Fibroblast of lung (primary cell): Measurements from ENCODE around the gene DDX23. TPM values are rescaled to one million over a fixed set of nuclear protein-coding genes. Genes with fewer than 3 reads are reported as not detected.
"Not testable (repeated sequence)": the region's sequence is repeated elsewhere in the genome, so short reads cannot be mapped to it uniquely, and the experiment has no call there.

Experiments
- DNase-seq, 2 donors: peaks; one replicate each; pipeline versions ENCODE4 v3.0.0 to v3.0.0-alpha.2; 2010; ENCODE audit warnings: low read depth in 2 of 2
- H2AFZ ChIP-seq: 2 replicates; pipeline ENCODE4 v1.5.1; 2012; ENCODE audit warnings: low read length, control low read depth, inconsistent platforms
- H3K27ac ChIP-seq: 2 replicates; pipeline ENCODE4 v1.5.1; 2011; ENCODE audit warnings: low read length, control low read depth; ENCODE audit not compliant: insufficient read depth
- H3K27me3 ChIP-seq: 2 replicates; pipeline ENCODE4 v1.5.1; 2011; ENCODE audit warnings: mild to moderate bottlenecking, low read length; ENCODE audit not compliant: control insufficient read depth, insufficient read depth
- H3K36me3 ChIP-seq: 2 replicates; pipeline ENCODE4 v1.5.1; 2011; ENCODE audit warnings: low read length; ENCODE audit not compliant: control insufficient read depth, insufficient read depth
- H3K4me1 ChIP-seq: 2 replicates; pipeline ENCODE4 v1.5.1; 2011; ENCODE audit warnings: low read length; ENCODE audit not compliant: control insufficient read depth, insufficient read depth; ENCODE audit errors: extremely low read depth
- H3K4me2 ChIP-seq: 2 replicates; pipeline ENCODE4 v1.5.1; 2011; ENCODE audit warnings: low read length, control low read depth; ENCODE audit not compliant: insufficient read depth; ENCODE audit errors: extremely low read depth
- H3K4me3 ChIP-seq, 4 experiments: fragments of 200-600 bp in 1 of 4; sonication (generic) in 1 of 4; replicated peaks in 1 of 4; 2 replicates each; pipeline ENCODE4 v1.5.1; 2011 to 2016; ENCODE audit warnings: low read length in 4 of 4, low read depth in 3 of 4, mild to moderate bottlenecking in 3 of 4, control low read depth in 2 of 4, inconsistent platforms in 1 of 4, mixed read lengths in 1 of 4; ENCODE audit not compliant: insufficient read depth in 1 of 4; ENCODE audit errors: control extremely low read depth in 1 of 4
- H3K79me2 ChIP-seq: 2 replicates; pipeline ENCODE4 v1.5.1; 2012; ENCODE audit warnings: mild to moderate bottlenecking, low read length, inconsistent platforms; ENCODE audit not compliant: control insufficient read depth, insufficient read depth
- H3K9ac ChIP-seq: 2 replicates; pipeline ENCODE4 v1.5.1; 2011; ENCODE audit warnings: mild to moderate bottlenecking, low read length, control low read depth; ENCODE audit not compliant: insufficient read depth
- H3K9me3 ChIP-seq: 2 replicates; pipeline ENCODE4 v1.5.1; 2012; ENCODE audit warnings: low read depth, low read length; ENCODE audit not compliant: control insufficient read depth, insufficient read depth
- H4K20me1 ChIP-seq: 2 replicates; pipeline ENCODE4 v1.5.1; 2011; ENCODE audit warnings: low read length; ENCODE audit not compliant: control insufficient read depth, insufficient read depth; ENCODE audit errors: extremely low read depth
- CTCF ChIP-seq, 2 donors: IDR thresholded peaks in 1 of 2; conservative IDR thresholded peaks in 1 of 2; 1 replicate in 1 of 2; 2 replicates in 1 of 2; pipeline ENCODE4 v1.5.1; 2011 to 2012; ENCODE audit warnings: low read length in 2 of 2, control low read depth in 1 of 2, inconsistent platforms in 1 of 2, low read depth in 1 of 2, mild to moderate bottlenecking in 1 of 2
- EZH2 ChIP-seq: IDR thresholded peaks from 2 replicates; pipeline ENCODE4 v1.5.1; 2012; ENCODE audit warnings: low read length, control low read depth, mild to moderate bottlenecking; ENCODE audit errors: missing control alignments
- polyA plus RNA-seq, 2 donors: library from polyadenylated mRNA; depleted of rRNA in 1 of 2; stranded (reverse) in 1 of 2; unstranded in 1 of 2; fragments of >200 nt; gene quantifications; 2 replicates each; pipeline ENCODE4 v1.2.1, GENCODE V29; 2011 to 2012; ENCODE audit warnings: missing spikeins in 1 of 2
- total RNA-seq: library from RNA; depleted of rRNA; stranded (reverse); fragments of >200 nt; gene quantifications from 2 replicates; pipeline ENCODE4 v1.2.1, GENCODE V29; 2014

Gene DDX23
- total and polyA plus RNA-seq, 2 donors (not counting 1 experiment from before 2014, with no cell fraction given): 48.6 to 62.4 TPM

- no peaks in the 10 kb centered on the region for H3K9me3 ChIP-seq
- H3K4me1 ChIP-seq: peaks cover 8% of the 10 kb centered on the region
Observed at GRCh38 chr12:48861111-48861510, 9.1 kb upstream of the DDX23 start.

GRCh38 chr12:48860236-48860635 is 8.3 kb upstream of the DDX23 start:
- not testable (repeated sequence) for H3K27ac ChIP-seq, H3K4me3 ChIP-seq, H4K20me1 ChIP-seq, H3K9ac ChIP-seq, H2AFZ ChIP-seq, H3K4me2 ChIP-seq, H3K9me3 ChIP-seq, DNase-seq, H3K79me2 ChIP-seq, H3K36me3 ChIP-seq, H3K4me1 ChIP-seq
- H3K27me3 ChIP-seq: peaks cover 34% of the 10 kb centered on the region

More at GRCh38 chr12:48861111-48861510, 9.1 kb upstream of the DDX23 start:
- Histone ChIP-seq H3K36me3 (no peaks in the 10 kb centered on the region), H3K27me3 (peaks cover 36% of the 10 kb centered on the region), H4K20me1 (no peaks in the 10 kb centered on the region), H3K27ac (no peak overlapping the region), H2AFZ (no peak overlapping the region), H3K4me2 (no peak overlapping the region), H3K9ac (no peak overlapping the region), H3K79me2 (no peaks in the 10 kb centered on the region), H3K4me3 (no peak overlapping the region)
- DNase-seq: no peak
- TF ChIP-seq EZH2 (no peak), CTCF (conservative IDR thresholded peaks at IDR 0.05 in 1 of 2, IDR thresholded peaks at IDR 0.05 in 1 of 2; ENCODE audit: low read depth in 1 of 2, low read length in 2 of 2) (no peak)

- Histone ChIP-seq H3K36me3 (no peaks in the 10 kb centered on the region), H3K9me3 (no peaks in the 10 kb centered on the region), H2AFZ (no peak overlapping the region), H4K20me1 (no peaks in the 10 kb centered on the region), H3K27ac (no peak overlapping the region), H3K79me2 (no peaks in the 10 kb centered on the region), H3K4me2 (no peak overlapping the region), H3K27me3 (peaks cover 28% of the 10 kb centered on the region), H3K4me1 (no peaks in the 10 kb centered on the region), H3K4me3 (no peak overlapping the region), H3K9ac (no peak overlapping the region)
- DNase-seq: no peak
- TF ChIP-seq CTCF (conservative IDR thresholded peaks at IDR 0.05 in 1 of 2, IDR thresholded peaks at IDR 0.05 in 1 of 2; ENCODE audit: low read depth in 1 of 2, low read length in 2 of 2): no peak
- TF ChIP-seq EZH2: no peak
Observed at GRCh38 chr12:48859607-48860006, 7.6 kb upstream of the DDX23 start.
